ENCODE measurements around the gene PNRC1. TPM values are rescaled to one million over a fixed set of nuclear protein-coding genes. Genes with fewer than 3 reads are reported as not detected.

PNRC1 gene
- total RNA-seq, 1 experiment from 2014 or later, result 9.3 TPM

DNA sequence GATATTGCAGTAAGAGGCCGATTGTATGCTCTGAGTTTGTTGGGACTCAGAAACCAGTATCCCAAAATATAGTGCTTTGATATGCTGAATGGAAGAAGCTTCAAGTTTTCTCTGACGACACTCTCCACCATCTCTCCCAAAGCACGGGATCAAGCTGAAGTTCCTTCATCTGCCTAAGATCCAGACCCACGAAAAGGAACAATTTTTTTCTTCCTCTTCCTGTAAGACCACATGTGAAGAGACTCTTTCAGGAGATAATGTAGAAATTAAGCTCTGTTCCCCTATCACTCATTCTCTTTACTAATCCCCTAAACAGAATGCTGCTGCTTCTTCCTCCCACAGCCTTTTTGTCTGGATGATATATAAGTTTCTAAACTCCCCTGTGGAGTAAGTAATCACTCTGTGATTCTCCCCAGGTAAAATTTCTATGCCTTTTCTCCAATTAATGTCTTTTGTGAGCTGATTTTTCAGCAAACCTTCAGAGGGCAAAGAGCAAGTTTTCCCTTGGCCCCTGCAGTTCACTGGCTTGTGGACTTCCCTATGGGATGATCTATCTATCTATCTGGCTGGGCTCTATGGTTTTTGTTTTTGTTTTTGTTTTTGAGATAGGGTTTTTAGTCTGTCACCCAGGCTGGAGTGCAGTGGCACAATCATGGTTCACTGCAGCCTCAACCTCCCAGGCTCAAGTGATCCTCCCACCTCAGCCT, 13.5 kb upstream of the PNRC1 start:
- DNase-seq, result no peak
- intact Hi-C loops (cut with micrococcal nuclease), result no loop called here
- H2AFZ ChIP-seq (ENCODE audit: low read length), result no peak overlapping the region
- H3K27ac ChIP-seq (ENCODE audit: low read length), result no peak overlapping the region
- peaks cover 15% of the 10 kb centered on the region for H3K4me1 ChIP-seq (ENCODE audit: insufficient read depth, low read length)
- no peaks in the 10 kb centered on the region for H3K79me2 ChIP-seq (ENCODE audit: low read length)
- H3K27me3 ChIP-seq (ENCODE audit: low read length), result no peaks in the 10 kb centered on the region
- no peaks in the 10 kb centered on the region for H3F3A ChIP-seq (ENCODE audit: low read length, unreplicated experiment)
- no peaks in the 10 kb centered on the region for H4K20me1 ChIP-seq (ENCODE audit: low read length)
- ChIA-PET CTCF (interaction anchor here (0.6 kb wide), 1 partner anchor 293 kb away, joined by 4 read pairs; no protein-coding TSS in a partner anchor), POLR2A (ENCODE audit: unreplicated experiment) (no interaction called here)
- no peak for ATAC-seq
- no peak overlapping the region for H3K4me3 ChIP-seq (ENCODE audit: low read length)
- no peaks in the 10 kb centered on the region for H3K9me3 ChIP-seq (ENCODE audit: low read length)
- TF ChIP-seq EZH2 (IDR thresholded peaks at IDR 0.05; ENCODE audit: low read length, unreplicated experiment) (no peak), EZH2phosphoT487 (IDR thresholded peaks at IDR 0.05; ENCODE audit: borderline replicate concordance, low read length) (no peak)
- TF ChIP-seq, protein P1, sequence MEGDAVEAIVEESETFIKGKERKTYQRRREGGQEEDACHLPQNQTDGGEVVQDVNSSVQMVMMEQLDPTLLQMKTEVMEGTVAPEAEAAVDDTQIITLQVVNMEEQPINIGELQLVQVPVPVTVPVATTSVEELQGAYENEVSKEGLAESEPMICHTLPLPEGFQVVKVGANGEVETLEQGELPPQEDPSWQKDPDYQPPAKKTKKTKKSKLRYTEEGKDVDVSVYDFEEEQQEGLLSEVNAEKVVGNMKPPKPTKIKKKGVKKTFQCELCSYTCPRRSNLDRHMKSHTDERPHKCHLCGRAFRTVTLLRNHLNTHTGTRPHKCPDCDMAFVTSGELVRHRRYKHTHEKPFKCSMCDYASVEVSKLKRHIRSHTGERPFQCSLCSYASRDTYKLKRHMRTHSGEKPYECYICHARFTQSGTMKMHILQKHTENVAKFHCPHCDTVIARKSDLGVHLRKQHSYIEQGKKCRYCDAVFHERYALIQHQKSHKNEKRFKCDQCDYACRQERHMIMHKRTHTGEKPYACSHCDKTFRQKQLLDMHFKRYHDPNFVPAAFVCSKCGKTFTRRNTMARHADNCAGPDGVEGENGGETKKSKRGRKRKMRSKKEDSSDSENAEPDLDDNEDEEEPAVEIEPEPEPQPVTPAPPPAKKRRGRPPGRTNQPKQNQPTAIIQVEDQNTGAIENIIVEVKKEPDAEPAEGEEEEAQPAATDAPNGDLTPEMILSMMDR (conservative IDR thresholded peaks at IDR 0.05; ENCODE audit: low read depth, low read length), result no peak
- no TSS peak for BruUV-seq (replicated peaks)
- no peak overlapping the region for H3K4me2 ChIP-seq (ENCODE audit: low read length)
- no peaks in the 10 kb centered on the region for H3K36me3 ChIP-seq (ENCODE audit: low read depth, low read length)
- no peaks in the 10 kb centered on the region for H3K9me2 ChIP-seq (replicated peaks; ENCODE audit: low read length)
- H3K9ac ChIP-seq (ENCODE audit: low read length), result no peak overlapping the region

DNA sequence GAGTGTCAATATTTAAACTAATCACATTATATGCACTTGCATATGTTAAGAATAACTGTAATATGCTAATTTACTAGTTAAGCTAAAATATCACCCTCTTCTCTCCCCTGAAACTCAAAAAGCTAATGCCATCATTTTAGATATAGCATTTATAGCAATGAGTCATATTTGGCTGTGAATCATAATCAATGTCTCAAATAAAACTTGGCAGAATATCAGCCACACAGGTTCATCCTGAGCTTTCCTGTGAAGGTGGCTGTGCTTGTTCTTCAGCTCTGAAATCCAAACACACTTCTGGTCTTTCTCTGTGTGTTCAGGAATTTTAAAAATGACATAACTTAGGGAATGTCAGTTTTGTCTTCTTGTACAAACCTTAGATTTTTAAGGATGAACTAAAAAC, 12.8 kb upstream of the PNRC1 start:
- ATAC-seq (peak; percentile 67), DNase-seq (peak; percentile 89)
- POLR2A ChIA-PET (ENCODE audit: unreplicated experiment), result interaction anchor here (0.6 to 0.7 kb wide), 3 partner anchors 12 to 1907 kb away, joined by 4 read pairs; partner anchors contain the start of gene PNRC1
- peaks cover 15% of the 10 kb centered on the region for H3K4me1 ChIP-seq (ENCODE audit: insufficient read depth, low read length)
- H3K79me2 ChIP-seq (ENCODE audit: low read length), result no peaks in the 10 kb centered on the region
- H3K4me2 ChIP-seq (ENCODE audit: low read length), result 0 out of 2 replicates have a peak overlapping the region, but pooled peaks have one; percentile 48
- H3K9me2 ChIP-seq (replicated peaks; ENCODE audit: low read length), result no peaks in the 10 kb centered on the region
- CTCF ChIA-PET, result interaction anchor here (0.6 kb wide), 1 partner anchor 292 kb away, joined by 4 read pairs; no protein-coding TSS in a partner anchor
- H3K27ac ChIP-seq (ENCODE audit: low read length), result no peak overlapping the region
- no peak overlapping the region for H3K9ac ChIP-seq (ENCODE audit: low read length)
- no peaks in the 10 kb centered on the region for H4K20me1 ChIP-seq (ENCODE audit: low read length)
- no TSS peak for BruUV-seq (replicated peaks)
- intact Hi-C loops (cut with micrococcal nuclease), result no loop called here
- no peaks in the 10 kb centered on the region for H3F3A ChIP-seq (ENCODE audit: low read length, unreplicated experiment)
- no peaks in the 10 kb centered on the region for H3K36me3 ChIP-seq (ENCODE audit: low read depth, low read length)
- no peak overlapping the region for H2AFZ ChIP-seq (ENCODE audit: low read length)
- TF ChIP-seq EZH2 (IDR thresholded peaks at IDR 0.05; ENCODE audit: low read length, unreplicated experiment) (no peak), EZH2phosphoT487 (IDR thresholded peaks at IDR 0.05; ENCODE audit: borderline replicate concordance, low read length) (no peak)
- TF ChIP-seq, protein P1 (conservative IDR thresholded peaks at IDR 0.05; ENCODE audit: low read depth, low read length), result no peak
- H3K27me3 ChIP-seq (ENCODE audit: low read length), result no peaks in the 10 kb centered on the region
- no peak overlapping the region for H3K4me3 ChIP-seq (ENCODE audit: low read length)
- H3K9me3 ChIP-seq (ENCODE audit: low read length), result no peaks in the 10 kb centered on the region

DNA sequence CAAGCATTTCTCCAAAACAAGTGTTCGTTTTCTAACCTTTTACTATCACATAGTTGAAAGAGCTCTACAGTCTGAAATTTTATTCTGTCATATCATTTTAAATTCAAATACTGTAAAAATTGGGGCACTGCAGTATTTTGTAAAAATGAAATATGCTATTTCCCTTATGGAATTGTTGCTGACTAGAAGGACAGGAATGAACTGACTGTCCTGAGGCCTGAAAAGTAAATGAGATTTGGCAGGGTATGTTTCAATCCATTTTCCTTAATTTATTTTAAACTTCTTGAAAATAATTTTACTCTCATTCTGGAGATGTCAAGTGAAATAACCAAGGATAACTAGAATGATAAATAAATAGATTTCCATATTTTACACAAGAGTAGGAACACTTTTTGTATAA, 11.9 kb upstream of the PNRC1 start:
- Histone ChIP-seq H3K9me3 (ENCODE audit: low read length) (no peaks in the 10 kb centered on the region), H3K27me3 (ENCODE audit: low read length) (no peaks in the 10 kb centered on the region), H3K27ac (ENCODE audit: low read length) (no peak overlapping the region), H3K9ac (ENCODE audit: low read length) (no peak overlapping the region), H3K4me1 (ENCODE audit: insufficient read depth, low read length) (peaks cover 15% of the 10 kb centered on the region), H3K9me2 (replicated peaks; ENCODE audit: low read length) (no peaks in the 10 kb centered on the region), H4K20me1 (ENCODE audit: low read length) (no peaks in the 10 kb centered on the region), H3K4me3 (ENCODE audit: low read length) (no peak overlapping the region), H2AFZ (ENCODE audit: low read length) (no peak overlapping the region), H3K4me2 (ENCODE audit: low read length) (no peak overlapping the region), H3K79me2 (ENCODE audit: low read length) (no peaks in the 10 kb centered on the region), H3K36me3 (ENCODE audit: low read depth, low read length) (no peaks in the 10 kb centered on the region), H3F3A (ENCODE audit: low read length, unreplicated experiment) (no peaks in the 10 kb centered on the region)
- ATAC-seq (no peak), DNase-seq (no peak)
- ChIA-PET POLR2A (ENCODE audit: unreplicated experiment) (interaction anchor here (1.0 kb wide), 1 partner anchor 12 kb away, joined by 5 read pairs; the partner anchor contains the start of gene PNRC1), CTCF (no interaction called here)
- no TSS peak for BruUV-seq (replicated peaks)
- intact Hi-C loops (cut with micrococcal nuclease), result no loop called here
- TF ChIP-seq EZH2phosphoT487 (IDR thresholded peaks at IDR 0.05; ENCODE audit: borderline replicate concordance, low read length) (no peak), EZH2 (IDR thresholded peaks at IDR 0.05; ENCODE audit: low read length, unreplicated experiment) (no peak)
- TF ChIP-seq, protein P1 (conservative IDR thresholded peaks at IDR 0.05; ENCODE audit: low read depth, low read length), result no peak

Data from PC-3 (cell line).